HepG2 (cell line): ENCODE results near the gene ANO9.

ENCODE experiments used
- ATF1 ChIP-seq: IDR thresholded peaks from 2 replicates; pipeline ENCODE4 v1.6.1; 2016; ENCODE audit warnings: mild to moderate bottlenecking, control low read depth
- CTCF ChIP-seq: sonication (generic); formaldehyde crosslinking; IDR thresholded peaks from 2 replicates; pipeline ENCODE4 v1.5.0; 2020; ENCODE audit warnings: mild to moderate bottlenecking, missing genetic modification reagents, moderate library complexity
- EP300 ChIP-seq, 3 experiments: sonication (generic) in 1 of 3; formaldehyde crosslinking in 1 of 3; IDR thresholded peaks; 2 replicates each; pipeline versions ENCODE4 v1.5.1 to v1.6.1; 2011 to 2020; ENCODE audit warnings: low read depth in 2 of 3, low read length in 2 of 3, borderline replicate concordance in 1 of 3, improper control_type of control experiment in 1 of 3, mild to moderate bottlenecking in 1 of 3, missing genetic modification reagents in 1 of 3, moderate library complexity in 1 of 3
- FOXP4 ChIP-seq: sonication (generic); formaldehyde crosslinking; IDR thresholded peaks from 2 replicates; pipeline ENCODE4 v1.4.0; 2020; ENCODE audit warnings: missing genetic modification reagents
- HIVEP1 ChIP-seq: sonication (generic); formaldehyde crosslinking; IDR thresholded peaks from 2 replicates; pipeline ENCODE4 v1.4.0; 2020; ENCODE audit warnings: mild to moderate bottlenecking, missing genetic modification reagents
- SUZ12 ChIP-seq: fragments of 150-350 bp; IDR thresholded peaks from 2 replicates; pipeline ENCODE4 v1.6.1; 2014; ENCODE audit warnings: low read depth, low read length
- ZBTB34 ChIP-seq: sonication (generic); formaldehyde crosslinking; IDR thresholded peaks from 2 replicates; pipeline ENCODE4 v1.8.0; 2022; ENCODE audit warnings: mild to moderate bottlenecking, missing genetic modification reagents
- ZBTB44 ChIP-seq: sonication (generic); formaldehyde crosslinking; IDR thresholded peaks from 2 replicates; pipeline ENCODE4 v1.4.0; 2020; ENCODE audit warnings: missing genetic modification reagents
- ZNF577 ChIP-seq: sonication (generic); formaldehyde crosslinking; IDR thresholded peaks from 2 replicates; pipeline ENCODE4 v1.4.0; 2020; ENCODE audit warnings: mild to moderate bottlenecking, low read depth, missing genetic modification reagents, borderline replicate concordance
- ZNF660 ChIP-seq: sonication (generic); formaldehyde crosslinking; IDR thresholded peaks from 2 replicates; pipeline ENCODE4 v1.5.1; 2020; ENCODE audit warnings: mild to moderate bottlenecking, low read depth, missing genetic modification reagents, borderline replicate concordance

GRCh38 chr11:434496-434895, 7.3 kb downstream of the ANO9 start:
- no peak for TF ChIP-seq HIVEP1 (CRISPR knock-in tag)
- TF ChIP-seq ZNF660 (CRISPR knock-in tag): no peak
- TF ChIP-seq ZBTB34: no peak
- TF ChIP-seq FOXP4: no peak
- no peak for TF ChIP-seq SUZ12
- no peak for TF ChIP-seq EP300 (IDR thresholded peaks at IDR 0.05; ENCODE audit: low read depth in 2 of 2, low read length in 2 of 2)
- TF ChIP-seq EP300 (CRISPR knock-in tag; IDR thresholded peaks at IDR 0.05; ENCODE audit: borderline replicate concordance): no peak
- no peak for TF ChIP-seq CTCF
- TF ChIP-seq ATF1 (CRISPR knock-in tag): no peak
- no peak for TF ChIP-seq ZBTB44 (CRISPR knock-in tag)
- TF ChIP-seq ZNF577: no peak
